GM20000 (cell line): ENCODE measurements around the gene CCDC17.

Experiments used
- DNase-seq: peaks from one replicate; pipeline ENCODE4 v3.0.0; 2012; ENCODE audit warnings: low spot score
- TF ChIP-seq, protein P1 (sequence below): IDR thresholded peaks from 2 replicates; pipeline ENCODE4 v1.5.1; 2012; ENCODE audit warnings: mild to moderate bottlenecking, control low read depth; ENCODE audit errors: extremely low read depth, missing control alignments

The CCDC17 gene

DNA sequence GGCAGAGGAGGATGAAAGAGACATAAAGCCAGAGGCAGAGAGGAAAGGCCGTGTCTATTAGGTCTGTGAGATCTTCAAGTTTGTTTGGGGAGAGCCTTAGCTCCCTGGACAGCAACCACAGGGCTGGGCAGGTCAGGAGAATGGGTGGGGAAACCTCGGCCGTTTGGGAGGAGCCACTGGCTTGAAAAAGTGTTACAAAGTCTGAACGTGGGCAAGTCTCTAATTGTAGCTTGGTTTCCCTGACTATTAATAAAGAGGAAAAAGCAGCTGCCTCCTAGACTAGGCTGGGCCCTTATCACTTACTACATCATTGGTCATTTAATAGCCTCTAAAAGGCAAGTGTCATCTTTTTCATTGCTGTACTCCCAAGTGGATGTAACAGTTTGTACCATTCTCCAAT, at the start of gene CCDC17:
Gene CCDC17, minus strand, starts transcription at position 83 of the 400 bp plus-strand sequence. CDS start 145 bp downstream, outside the sequence.
- no peak for DNase-seq
- TF ChIP-seq, protein P1, sequence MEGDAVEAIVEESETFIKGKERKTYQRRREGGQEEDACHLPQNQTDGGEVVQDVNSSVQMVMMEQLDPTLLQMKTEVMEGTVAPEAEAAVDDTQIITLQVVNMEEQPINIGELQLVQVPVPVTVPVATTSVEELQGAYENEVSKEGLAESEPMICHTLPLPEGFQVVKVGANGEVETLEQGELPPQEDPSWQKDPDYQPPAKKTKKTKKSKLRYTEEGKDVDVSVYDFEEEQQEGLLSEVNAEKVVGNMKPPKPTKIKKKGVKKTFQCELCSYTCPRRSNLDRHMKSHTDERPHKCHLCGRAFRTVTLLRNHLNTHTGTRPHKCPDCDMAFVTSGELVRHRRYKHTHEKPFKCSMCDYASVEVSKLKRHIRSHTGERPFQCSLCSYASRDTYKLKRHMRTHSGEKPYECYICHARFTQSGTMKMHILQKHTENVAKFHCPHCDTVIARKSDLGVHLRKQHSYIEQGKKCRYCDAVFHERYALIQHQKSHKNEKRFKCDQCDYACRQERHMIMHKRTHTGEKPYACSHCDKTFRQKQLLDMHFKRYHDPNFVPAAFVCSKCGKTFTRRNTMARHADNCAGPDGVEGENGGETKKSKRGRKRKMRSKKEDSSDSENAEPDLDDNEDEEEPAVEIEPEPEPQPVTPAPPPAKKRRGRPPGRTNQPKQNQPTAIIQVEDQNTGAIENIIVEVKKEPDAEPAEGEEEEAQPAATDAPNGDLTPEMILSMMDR: no peak

DNA sequence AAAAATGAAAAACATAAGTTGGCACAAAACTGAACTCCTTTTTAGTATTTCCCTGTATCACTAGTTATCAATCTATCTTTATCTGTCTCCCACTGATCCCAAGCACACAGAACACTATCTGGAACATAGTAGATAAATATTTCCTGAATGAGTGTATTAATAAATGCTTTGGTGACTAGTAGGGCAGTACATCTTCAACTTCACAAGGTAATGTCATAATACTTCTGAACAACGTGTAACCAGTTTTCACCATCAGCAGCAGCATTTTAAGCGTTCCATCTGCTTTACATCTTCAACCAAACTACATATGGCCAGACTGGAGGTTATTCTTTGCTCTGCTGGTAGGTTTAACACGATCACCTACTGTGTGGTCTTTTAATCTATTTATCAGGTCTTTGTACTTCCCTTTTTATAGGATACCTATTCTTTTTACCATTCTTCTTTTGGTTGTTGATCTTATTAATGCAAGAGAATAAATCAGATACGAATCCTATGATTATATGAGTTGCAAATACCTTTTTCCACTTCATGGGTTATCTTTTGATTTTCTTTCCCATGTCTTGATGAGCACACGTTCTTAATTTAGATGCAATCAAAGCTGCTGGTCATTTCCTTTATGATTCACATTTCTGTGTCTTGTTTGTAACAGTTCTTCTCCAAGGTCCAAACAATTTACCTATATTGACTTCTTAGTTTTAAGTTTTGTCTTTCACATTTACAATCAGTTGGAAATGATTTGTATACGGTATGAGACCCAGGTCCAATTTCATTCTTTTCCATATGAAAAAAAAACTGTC, 46.2 kb upstream of the CCDC17 start:
- no peak for DNase-seq
- TF ChIP-seq, protein P1: no peak

DNA sequence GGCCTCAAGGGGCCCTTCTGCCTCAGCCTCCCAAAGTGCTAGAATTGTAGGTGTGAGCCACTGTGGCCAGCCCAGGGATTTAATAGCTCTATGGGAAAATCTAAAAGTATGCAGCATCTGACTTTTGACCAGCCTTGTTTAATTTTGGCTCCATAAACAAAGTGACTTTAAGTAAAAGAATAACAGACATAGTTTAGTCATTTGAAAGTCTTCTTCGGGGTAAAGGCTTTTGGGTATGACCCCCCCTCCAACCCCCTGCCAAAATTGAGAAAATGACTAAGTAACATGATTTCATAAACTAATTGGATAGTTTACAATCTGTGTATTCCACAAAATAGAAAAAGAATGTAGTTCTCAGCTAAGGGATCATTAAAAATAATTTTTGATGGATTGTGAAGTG, 45.5 kb upstream of the CCDC17 start:
- TF ChIP-seq, protein P1: no peak
- no peak for DNase-seq

DNA sequence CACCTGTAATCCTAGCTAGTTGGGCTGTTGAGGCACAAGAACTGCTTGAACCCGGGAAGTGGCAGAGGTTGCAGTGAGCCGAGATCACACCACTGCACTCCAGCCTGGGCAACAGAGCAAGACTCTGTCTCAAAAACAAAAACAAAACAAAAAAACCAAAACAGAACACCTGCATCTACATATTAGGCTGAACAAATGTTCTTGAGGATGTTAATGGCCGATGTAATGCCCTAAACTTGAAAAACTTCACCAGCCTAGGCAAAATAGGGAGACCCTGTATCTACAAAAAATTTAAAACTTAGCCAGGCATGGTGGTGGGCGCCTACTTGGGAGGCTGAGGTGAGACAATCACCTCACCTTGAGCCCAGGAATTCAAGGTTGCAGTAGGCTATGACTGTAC, 44.7 kb upstream of the CCDC17 start:
- TF ChIP-seq, protein P1: no peak
- DNase-seq: no peak

DNA sequence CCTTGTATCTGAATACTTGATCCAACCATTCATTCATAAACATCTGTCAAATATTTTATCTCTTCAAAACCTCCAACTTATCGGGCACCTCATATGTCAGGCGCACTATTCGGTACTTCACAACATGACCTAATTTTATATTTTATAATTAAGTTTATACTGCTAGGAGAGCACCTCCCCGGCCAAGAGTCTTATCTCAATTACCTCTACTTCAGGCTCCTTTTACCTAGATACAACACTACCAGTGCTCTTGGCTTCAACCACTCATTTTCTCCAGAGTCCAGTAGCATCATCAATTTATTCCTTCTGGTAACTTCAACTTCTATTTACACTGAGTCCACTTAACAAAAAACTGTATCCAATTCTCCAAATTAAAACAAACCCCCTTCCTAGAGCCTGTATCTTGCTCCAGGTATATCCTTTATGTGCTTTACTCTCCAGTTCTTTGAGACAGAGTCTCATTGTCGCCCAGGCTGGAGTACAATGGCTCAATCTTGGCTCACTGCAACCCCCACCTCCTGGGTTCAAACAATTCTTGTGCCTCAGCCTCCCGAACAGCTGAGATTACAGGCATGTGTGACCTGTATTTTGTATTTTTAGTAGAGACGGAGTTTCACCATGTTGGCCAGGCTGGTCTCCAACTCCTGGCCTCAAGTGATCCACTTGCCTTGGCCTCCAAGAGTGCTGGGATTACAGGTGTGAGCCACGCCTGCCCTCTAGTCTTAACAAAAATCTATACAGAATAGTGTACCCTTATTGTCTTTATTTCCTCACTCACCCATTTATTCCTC, 43.7 kb upstream of the CCDC17 start:
- no peak for DNase-seq
- TF ChIP-seq, protein P1: no peak

DNA sequence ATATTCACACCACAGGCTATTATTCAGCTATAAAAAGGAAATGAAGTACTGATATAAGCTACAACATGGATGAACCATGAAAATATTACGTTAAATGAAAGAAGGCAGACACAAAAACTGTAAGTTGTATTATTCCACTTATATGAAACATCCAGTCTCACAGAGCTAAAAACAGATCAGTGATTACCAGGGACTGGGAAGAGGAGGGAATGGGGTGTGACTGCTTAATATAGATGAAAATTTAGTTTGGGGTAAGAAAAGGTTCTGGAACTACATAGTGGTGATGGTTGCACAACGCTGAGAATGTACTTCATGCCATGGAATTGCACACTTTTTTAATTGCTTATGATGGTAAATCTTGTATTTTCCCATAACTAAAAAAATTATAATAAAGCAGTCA, 43.0 kb upstream of the CCDC17 start:
- DNase-seq: no peak
- TF ChIP-seq, protein P1: no peak

DNA sequence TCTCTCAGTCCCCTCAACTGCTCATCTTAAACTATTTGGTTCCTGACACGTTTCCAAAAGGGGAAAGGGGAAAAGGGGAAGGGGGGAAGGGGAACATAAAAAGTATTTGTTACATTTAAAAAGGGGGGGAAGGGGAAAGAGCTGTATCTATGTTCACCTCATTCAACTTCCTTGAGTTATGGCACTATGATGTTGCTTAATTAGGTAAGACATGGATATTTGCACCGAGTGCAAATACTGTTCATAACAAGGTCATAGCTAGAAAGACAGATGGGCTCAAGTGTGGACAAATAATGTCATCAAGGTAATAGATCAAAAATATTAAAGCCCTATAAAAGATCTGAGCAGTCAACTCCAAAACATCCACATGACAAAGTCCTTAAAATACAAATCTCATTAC, 36.5 kb upstream of the CCDC17 start:
- TF ChIP-seq, protein P1: no peak
- DNase-seq: no peak
